ENCODE data around the gene GRB7. TPM values are rescaled to one million over a fixed set of nuclear protein-coding genes. Genes with fewer than 3 reads are reported as not detected.

GRB7 gene
- total and polyA plus RNA-seq, 10 of the 15 experiments (the other 5 are each of a cell fraction or from before 2014, with no cell fraction given): 0.05 to 0.34 (median 0.19) TPM; not detected in 4

DNA sequence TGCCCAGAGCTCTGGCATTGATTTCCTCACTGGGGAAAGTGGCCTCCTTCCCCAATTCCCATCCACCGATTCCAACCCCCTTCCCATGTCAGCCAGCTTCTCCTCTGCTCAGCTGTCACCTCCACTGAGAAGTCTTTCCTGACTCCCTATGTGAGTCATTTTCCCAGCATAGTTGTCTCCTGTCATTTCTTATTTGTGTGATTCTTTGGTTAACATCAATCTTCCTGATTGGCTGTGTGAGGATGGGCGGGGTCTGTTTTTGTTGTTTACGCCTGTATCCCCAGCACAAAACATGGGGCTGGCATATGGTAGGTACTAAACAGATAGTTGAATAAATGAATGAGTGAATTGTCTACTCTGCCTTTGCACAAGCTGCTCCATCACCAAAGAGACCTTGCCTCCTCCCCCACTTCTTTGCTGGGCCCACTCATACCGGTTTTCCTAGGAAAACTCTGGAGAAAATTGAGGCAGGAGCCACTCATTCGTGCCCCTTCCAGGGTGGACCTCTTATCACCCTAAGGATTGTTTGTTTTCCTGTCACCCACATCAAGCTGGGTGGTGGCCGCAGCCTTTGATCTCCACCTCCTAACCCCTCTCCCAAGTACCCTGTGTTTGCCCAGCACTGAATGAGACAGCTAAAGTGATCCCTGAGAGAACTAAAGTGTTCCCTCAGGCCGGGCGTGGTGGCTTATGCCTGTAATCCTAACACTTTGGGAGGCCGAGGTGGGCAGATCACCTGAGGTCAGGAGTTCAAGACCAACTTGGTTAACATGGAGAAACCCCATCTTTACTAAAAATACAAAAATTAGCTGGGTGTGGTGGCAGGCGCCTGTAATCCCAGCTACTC is 1.2 kb upstream of the GRB7 start:
- H3K4me2 ChIP-seq (ENCODE audit: control insufficient read depth, insufficient read depth): no peak overlapping the region
- ChIA-PET CTCF (interaction anchor here (1.0 kb wide), 2 partner anchors 11 to 115 kb away, joined by 3 to 4 read pairs; no protein-coding TSS in a partner anchor), SMC1A (ENCODE audit: uncharacterized antibody, unreplicated experiment) (interaction anchor here (0.9 kb wide), 1 partner anchor 53 kb away, joined by 3 read pairs; no protein-coding TSS in a partner anchor), RAD21 (ENCODE audit: unreplicated experiment) (no interaction called here), POLR2A (no interaction called here)
- FAIRE-seq: no peak
- TF ChIP-seq EGR1 (IDR thresholded peaks at IDR 0.05; ENCODE audit: borderline replicate concordance in 1 of 2, low read depth in 2 of 2, low read length in 2 of 2) (no peak), TCF3 (IDR thresholded peaks at IDR 0.05; ENCODE audit: borderline replicate concordance, insufficient read depth, low read depth, low read length) (no peak), NR2C1 (IDR thresholded peaks at IDR 0.05) (no peak)
- WGBS (ENCODE audit: insufficient coverage, insufficient replicate concordance, low lambda C conversion rate, missing lambda C conversion rate): 40% methylated on average over 10 of the region's 10 CpGs
- H3K9ac ChIP-seq (ENCODE audit: control insufficient read depth, insufficient read depth, low read length): no peak overlapping the region
- in situ Hi-C loops (cut with MboI) (no loop called here), intact Hi-C loops (cut with micrococcal nuclease; ENCODE audit: unreplicated experiment) (no loop called here)
- ATAC-seq: no peak
- BruUV-seq (replicated peaks): no TSS peak
- no peak overlapping the region for H2AFZ ChIP-seq (ENCODE audit: control insufficient read depth, low read depth, low read length)
- no peaks in the 10 kb centered on the region for H4K20me1 ChIP-seq (ENCODE audit: control insufficient read depth, insufficient read depth)
- peaks cover 10% of the 10 kb centered on the region for H3K4me1 ChIP-seq (ENCODE audit: control insufficient read depth, insufficient read depth, low read length)
- no peak overlapping the region for H3K4me3 ChIP-seq
- H3K27me3 ChIP-seq (replicated peaks in 1 of 2; ENCODE audit: control insufficient read depth in 2 of 2, insufficient read depth in 2 of 2, low read length in 1 of 2): peaks cover 0 to 2% of the 10 kb centered on the region in 2 experiments; a peak in 1 of 4 replicates
- DNase-seq (ENCODE audit: low read depth, low spot score): no peak
- no peaks in the 10 kb centered on the region for H3K9me3 ChIP-seq (replicated peaks; ENCODE audit: control insufficient read depth, insufficient read depth, low read length)
- H3K36me3 ChIP-seq (ENCODE audit: control insufficient read depth in 2 of 2, insufficient read depth in 2 of 2, low read length in 1 of 2): no peaks in the 10 kb centered on the region
- H3K79me2 ChIP-seq (ENCODE audit: control insufficient read depth, insufficient read depth, low read length): no peaks in the 10 kb centered on the region
- no peak overlapping the region for H3K27ac ChIP-seq (ENCODE audit: control insufficient read depth, insufficient read depth)

DNA sequence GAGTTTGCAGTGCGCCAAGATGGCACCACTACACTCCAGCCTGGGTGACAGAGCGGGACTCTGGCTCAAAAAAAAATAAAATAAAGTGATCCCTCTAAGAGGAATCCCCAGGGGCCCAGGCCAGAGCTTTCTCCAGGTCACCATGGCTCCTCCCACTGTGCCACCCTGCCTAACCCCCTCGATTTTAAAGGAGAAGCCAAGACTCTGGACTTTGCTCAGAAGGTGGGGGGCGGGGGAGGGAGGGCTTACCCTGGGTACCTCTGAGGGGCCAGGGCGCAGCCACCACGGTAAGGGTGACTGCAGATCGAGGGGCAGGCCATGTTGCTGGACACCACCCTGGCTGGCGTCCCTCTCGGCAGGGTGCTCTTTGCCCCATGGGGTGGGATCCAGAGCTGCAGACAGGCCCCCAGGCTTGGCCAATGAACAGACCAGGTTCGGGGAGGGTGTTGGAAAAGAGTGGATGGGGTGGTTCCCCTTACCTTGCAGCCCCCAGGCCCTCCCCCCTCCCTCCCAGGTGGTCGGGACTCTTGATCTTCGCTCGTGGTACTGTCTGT is 455 bp upstream of the GRB7 start:
- Histone ChIP-seq H3K36me3 (ENCODE audit: control insufficient read depth in 2 of 2, insufficient read depth in 2 of 2, low read length in 1 of 2) (no peaks in the 10 kb centered on the region), H3K9me3 (replicated peaks; ENCODE audit: control insufficient read depth, insufficient read depth, low read length) (no peaks in the 10 kb centered on the region), H3K27ac (ENCODE audit: control insufficient read depth, insufficient read depth) (no peak overlapping the region), H2AFZ (ENCODE audit: control insufficient read depth, low read depth, low read length) (no peak overlapping the region), H3K27me3 (replicated peaks in 1 of 2; ENCODE audit: control insufficient read depth in 2 of 2, insufficient read depth in 2 of 2, low read length in 1 of 2) (peaks cover 0 to 2% of the 10 kb centered on the region in 2 experiments; a peak in 1 of 4 replicates), H3K4me3 (no peak overlapping the region), H4K20me1 (ENCODE audit: control insufficient read depth, insufficient read depth) (no peaks in the 10 kb centered on the region), H3K4me1 (ENCODE audit: control insufficient read depth, insufficient read depth, low read length) (peaks cover 10% of the 10 kb centered on the region), H3K9ac (ENCODE audit: control insufficient read depth, insufficient read depth, low read length) (no peak overlapping the region), H3K4me2 (ENCODE audit: control insufficient read depth, insufficient read depth) (no peak overlapping the region), H3K79me2 (ENCODE audit: control insufficient read depth, insufficient read depth, low read length) (no peaks in the 10 kb centered on the region)
- DNase-seq (ENCODE audit: low read depth, low spot score) (no peak), FAIRE-seq (no peak), ATAC-seq (no peak)
- SMC1A ChIA-PET (ENCODE audit: uncharacterized antibody, unreplicated experiment): interaction anchor here (0.9 kb wide), 1 partner anchor 53 kb away, joined by 3 read pairs; no protein-coding TSS in a partner anchor
- WGBS (ENCODE audit: insufficient coverage, insufficient replicate concordance, low lambda C conversion rate, missing lambda C conversion rate): 56% methylated on average over 12 of the region's 13 CpGs
- intact Hi-C loops (cut with micrococcal nuclease; ENCODE audit: unreplicated experiment) (no loop called here), in situ Hi-C loops (cut with MboI) (no loop called here)
- TF ChIP-seq ZZZ3 (IDR thresholded peaks at IDR 0.05; ENCODE audit: control insufficient read depth, insufficient read length, low read depth) (no peak), HDAC2 (IDR thresholded peaks at IDR 0.05) (no peak), ZSCAN29 (IDR thresholded peaks at IDR 0.05) (no peak), FOXK2 (IDR thresholded peaks at IDR 0.05) (no peak), CHD1 (IDR thresholded peaks at IDR 0.05; ENCODE audit: low read depth, low read length) (no peak), NFYA (IDR thresholded peaks at IDR 0.05; ENCODE audit: borderline replicate concordance, low read depth, low read length) (no peak), EGR1 (IDR thresholded peaks at IDR 0.05; ENCODE audit: borderline replicate concordance in 1 of 2, low read depth in 2 of 2, low read length in 2 of 2) (no peak), MEF2A (IDR thresholded peaks at IDR 0.05; ENCODE audit: insufficient read depth, low read depth, low read length) (no peak), KAT2A (conservative IDR thresholded peaks at IDR 0.05; ENCODE audit: control insufficient read depth, low read depth, low read length) (no peak), ZBED1 (IDR thresholded peaks at IDR 0.05; ENCODE audit: borderline replicate concordance) (no peak)
- no TSS peak for BruUV-seq (replicated peaks)
- RAD21 ChIA-PET (ENCODE audit: unreplicated experiment): no interaction called here
- POLR2A ChIA-PET: no interaction called here
- CTCF ChIA-PET: interaction anchor here (1.0 kb wide), 2 partner anchors 12 to 115 kb away, joined by 3 to 4 read pairs; no protein-coding TSS in a partner anchor
